ENCODE data around the gene TPGS1.

TPGS1 gene

DNA sequence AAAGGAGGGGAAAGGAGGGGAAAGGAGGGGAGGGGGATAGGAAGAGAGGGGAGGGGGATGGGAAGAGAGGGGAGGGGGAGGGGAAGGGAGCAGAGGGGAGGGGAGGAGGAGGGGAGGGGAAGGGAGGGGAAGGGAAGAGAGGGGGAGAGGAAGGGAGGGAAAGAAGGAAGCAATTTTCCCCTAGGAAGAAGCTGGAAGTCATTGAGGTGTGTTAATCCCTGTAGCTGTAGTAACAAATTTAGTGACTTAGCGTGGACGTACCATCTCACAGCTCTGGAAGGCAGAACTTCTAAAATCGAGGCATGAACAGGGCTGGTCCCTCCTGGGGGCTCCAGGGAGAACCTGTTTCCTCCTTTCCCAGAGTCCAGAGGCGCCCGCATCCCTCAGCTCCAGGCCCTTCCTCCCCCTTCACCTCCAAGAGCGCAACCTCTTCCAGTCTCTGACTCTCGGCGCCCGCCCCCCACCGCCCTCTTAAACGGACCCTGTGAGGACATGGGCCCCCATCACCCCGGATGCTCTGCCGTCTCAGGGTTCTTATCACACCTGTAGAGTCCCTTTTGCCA is 18.6 kb downstream of the TPGS1 start:
- DNase-seq (ENCODE audit: insufficient read length, low spot score) (no peak), FAIRE-seq (no peak)
- TF ChIP-seq, protein P1, sequence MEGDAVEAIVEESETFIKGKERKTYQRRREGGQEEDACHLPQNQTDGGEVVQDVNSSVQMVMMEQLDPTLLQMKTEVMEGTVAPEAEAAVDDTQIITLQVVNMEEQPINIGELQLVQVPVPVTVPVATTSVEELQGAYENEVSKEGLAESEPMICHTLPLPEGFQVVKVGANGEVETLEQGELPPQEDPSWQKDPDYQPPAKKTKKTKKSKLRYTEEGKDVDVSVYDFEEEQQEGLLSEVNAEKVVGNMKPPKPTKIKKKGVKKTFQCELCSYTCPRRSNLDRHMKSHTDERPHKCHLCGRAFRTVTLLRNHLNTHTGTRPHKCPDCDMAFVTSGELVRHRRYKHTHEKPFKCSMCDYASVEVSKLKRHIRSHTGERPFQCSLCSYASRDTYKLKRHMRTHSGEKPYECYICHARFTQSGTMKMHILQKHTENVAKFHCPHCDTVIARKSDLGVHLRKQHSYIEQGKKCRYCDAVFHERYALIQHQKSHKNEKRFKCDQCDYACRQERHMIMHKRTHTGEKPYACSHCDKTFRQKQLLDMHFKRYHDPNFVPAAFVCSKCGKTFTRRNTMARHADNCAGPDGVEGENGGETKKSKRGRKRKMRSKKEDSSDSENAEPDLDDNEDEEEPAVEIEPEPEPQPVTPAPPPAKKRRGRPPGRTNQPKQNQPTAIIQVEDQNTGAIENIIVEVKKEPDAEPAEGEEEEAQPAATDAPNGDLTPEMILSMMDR (IDR thresholded peaks at IDR 0.05; ENCODE audit: insufficient read depth, missing control alignments): no peak

DNA sequence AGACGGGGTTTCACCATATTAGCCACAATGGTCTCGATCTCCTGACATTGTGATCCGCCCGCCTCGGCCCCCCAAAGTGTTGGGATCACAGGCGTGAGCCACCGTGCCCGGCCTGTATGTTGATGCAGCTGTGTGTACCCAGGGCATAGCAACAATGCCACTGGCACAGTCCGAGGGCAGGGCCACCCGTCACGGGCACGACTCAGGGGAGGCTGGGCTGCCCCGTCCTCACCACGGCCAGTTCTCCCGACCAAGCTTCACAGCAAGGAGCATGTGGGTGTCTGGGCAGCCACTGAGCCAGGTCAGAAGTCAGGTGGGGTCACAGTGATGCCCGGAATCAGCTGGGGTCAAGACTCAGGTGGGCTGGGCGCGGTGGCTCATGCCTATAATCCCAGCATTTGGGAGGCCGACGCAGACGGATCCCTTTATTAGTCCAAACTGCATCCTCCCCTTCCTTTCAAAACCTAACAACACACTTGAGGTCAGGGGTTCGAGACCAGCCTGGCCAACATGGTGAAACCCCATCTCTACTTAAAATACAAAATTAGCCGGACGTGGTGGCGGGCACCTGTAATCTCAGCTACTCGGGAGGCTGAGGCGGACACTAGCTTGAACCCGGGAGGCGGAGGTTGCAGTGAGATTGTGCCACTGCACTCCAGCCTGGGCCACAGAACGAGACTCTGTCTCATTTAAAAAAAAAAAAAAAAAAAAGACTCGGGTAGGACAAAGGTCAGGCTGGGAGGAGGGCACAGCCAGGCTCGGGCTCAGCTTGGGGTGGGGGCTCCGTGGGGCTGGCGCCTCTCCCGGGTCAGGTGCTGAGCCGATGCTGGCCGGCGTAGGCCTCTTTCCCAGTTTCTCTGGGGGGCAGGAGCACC is 23.1 kb downstream of the TPGS1 start:
- no peak for FAIRE-seq
- no peak for DNase-seq (ENCODE audit: insufficient read length, low spot score)
- TF ChIP-seq, protein P1 (IDR thresholded peaks at IDR 0.05; ENCODE audit: insufficient read depth, missing control alignments): no peak

DNA sequence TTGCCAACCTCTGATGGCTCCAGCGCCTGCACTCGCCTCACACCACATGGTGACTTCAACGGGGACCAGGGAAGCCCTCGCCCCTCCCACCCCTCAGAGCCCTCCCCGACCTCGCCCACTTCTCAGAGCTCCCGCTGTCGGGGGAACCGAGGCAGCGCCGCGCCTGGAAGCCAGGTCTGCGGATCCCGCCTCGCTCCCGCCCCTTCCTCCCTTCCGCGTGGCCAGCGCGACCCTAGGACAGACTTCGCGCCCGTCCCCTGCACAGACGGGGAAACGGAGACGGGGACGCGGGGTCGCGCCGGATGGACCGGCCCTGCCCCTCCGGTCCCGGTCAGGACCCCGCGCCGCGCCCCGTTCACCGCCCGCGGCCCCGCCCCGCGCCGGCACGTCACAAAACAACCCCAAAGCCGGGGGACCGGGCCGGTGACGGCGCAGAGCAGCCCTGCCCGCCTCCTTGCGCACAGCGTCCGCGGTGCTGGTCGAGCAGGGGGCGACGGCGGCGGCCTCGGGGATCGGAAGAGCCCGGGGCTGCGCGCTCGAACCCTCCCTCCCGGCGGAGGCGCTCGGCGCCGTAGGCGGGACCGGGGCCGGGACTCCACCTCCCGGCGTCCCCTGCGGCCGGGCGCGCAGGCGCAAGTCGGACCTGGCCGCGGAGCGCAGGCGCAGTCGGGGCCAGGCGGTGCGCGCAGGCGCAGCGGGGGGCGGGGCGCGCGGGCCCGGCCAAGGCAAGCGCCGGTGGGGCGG is 23.9 kb downstream of the TPGS1 start:
- peak; percentile 88 for DNase-seq (ENCODE audit: insufficient read length, low spot score)
- no peak for FAIRE-seq
- TF ChIP-seq, protein P1 (IDR thresholded peaks at IDR 0.05; ENCODE audit: insufficient read depth, missing control alignments): no peak

DNA sequence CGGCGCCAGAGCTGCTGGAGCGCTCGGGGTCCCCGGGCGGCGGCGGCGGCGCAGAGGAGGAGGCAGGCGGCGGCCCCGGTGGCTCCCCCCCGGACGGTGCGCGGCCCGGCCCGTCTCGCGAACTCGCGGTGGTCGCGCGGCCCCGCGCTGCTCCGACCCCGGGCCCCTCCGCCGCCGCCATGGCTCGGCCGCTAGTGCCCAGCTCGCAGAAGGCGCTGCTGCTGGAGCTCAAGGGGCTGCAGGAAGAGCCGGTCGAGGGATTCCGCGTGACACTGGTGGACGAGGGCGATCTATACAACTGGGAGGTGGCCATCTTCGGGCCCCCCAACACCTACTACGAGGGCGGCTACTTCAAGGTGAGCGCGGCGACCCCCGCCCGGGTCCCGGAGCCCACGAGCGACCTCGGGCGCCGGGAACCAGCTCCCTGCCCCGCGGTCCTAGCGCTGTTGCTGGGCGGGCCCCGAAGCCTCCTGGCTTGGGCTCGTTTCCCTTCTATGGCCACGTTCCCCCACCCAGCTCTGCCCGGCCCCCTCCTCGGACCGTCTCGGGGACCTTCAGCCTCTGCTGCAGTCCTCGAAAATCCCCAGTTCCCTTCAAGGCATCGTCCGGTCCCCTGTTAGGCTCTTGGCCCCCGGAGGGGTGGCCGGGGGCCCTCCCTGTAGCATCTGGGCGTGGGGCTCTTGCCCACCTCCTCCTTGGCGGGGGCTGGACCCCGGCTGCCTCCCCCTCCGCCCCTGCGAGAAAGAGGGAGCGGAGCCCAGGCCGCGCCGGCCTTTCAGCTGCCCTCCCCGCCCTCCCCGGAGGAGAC is 24.7 kb downstream of the TPGS1 start, which contains the start of gene CDC34:
CDC34 (plus strand) TSS at position 8 of the 808 bp plus-strand sequence; CDS start at position 180, 172 bp downstream.
- FAIRE-seq (no peak), DNase-seq (ENCODE audit: insufficient read length, low spot score) (no peak)
- TF ChIP-seq, protein P1 (IDR thresholded peaks at IDR 0.05; ENCODE audit: insufficient read depth, missing control alignments): no peak

DNA sequence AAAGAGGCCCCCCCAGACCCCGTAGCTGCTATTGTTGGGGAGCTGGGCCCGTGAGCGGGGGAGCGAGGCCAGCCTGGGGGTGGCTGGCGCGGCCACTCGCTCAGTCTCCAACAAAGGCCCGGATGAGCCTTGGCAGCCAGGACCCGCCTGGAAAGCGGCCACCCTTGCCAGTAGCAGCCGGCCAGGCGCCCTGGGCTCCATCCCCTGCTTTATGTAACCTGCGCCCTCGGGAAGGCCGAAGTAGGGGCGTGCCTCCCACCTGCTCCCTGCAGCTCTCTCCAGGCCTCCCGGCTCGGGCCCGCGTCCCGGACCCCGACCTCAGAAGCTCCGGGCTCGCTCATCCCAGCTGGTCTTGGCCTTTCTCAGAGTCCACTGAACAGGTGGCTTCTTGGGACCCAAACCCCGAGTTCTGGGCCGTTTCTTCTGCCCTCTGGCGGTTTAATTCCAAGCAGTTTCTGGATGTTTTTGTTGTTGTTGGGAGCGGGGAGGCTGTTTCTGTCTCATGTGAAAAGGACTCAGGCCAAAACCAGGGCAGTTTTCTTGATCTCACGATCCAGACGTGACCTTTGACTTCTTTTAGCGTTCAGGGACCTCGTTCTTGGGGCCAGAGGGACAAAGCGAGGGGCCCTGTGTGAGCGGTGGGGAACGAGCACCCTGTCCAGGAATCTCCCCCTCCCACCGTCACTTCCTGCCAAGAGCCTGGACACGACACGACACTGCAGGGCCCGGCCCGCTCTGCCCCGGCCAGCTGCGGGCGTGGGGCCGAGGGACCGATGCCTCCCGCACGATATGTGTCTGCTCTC is 25.5 kb downstream of the TPGS1 start:
- TF ChIP-seq, protein P1 (IDR thresholded peaks at IDR 0.05; ENCODE audit: insufficient read depth, missing control alignments): peak; percentile 47
- FAIRE-seq (no peak), DNase-seq (ENCODE audit: insufficient read length, low spot score) (no peak)
